ELR (cell line): ENCODE measurements around the gene IRX5.
A peak's percentile ranks its signal among the peaks of the same experiment; 100 is the strongest.

Experiments used
- DNase-seq: peaks from one replicate; pipeline ENCODE4 v3.0.0-alpha.2; 2015; ENCODE audit warnings: low read depth

IRX5 gene

DNA sequence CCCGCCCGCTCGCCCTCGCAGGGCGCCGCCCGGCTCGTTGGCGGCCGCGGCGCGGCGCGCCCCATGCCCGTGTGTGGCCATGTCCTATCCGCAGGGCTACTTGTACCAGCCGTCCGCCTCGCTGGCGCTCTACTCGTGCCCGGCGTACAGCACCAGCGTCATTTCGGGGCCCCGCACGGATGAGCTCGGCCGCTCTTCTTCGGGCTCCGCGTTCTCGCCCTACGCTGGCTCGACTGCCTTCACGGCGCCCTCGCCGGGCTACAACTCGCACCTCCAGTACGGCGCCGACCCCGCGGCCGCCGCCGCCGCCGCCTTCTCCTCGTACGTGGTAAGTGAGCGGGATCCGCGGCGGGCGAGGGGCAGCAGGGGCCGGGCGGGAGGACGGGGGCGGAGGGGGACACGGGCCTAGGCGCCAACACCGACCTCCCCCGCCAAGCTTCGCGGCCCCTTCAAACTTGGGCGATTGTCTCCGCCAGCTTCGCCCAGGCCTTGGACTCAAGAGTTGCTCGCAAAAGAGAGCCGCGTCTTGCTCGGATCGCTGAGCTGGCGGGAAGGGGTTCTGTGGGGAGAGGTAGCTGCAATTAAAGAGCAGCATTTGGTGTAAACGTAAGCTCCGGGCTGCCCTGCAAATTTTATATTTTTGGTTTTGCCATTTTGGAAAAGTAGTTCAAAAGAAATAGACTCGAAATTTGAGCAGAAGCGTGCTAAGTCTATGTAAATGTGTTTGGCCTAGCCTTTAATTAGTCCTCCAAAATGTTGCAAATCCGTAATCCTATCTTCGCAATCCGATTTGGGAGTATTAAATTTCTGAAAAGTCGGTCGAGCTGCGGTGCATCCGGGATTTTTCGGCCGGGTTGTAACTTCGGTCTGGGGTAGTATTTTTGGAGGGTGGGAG, 702 bp downstream of the IRX5 start:
- DNase-seq, result peak; percentile 45

DNA sequence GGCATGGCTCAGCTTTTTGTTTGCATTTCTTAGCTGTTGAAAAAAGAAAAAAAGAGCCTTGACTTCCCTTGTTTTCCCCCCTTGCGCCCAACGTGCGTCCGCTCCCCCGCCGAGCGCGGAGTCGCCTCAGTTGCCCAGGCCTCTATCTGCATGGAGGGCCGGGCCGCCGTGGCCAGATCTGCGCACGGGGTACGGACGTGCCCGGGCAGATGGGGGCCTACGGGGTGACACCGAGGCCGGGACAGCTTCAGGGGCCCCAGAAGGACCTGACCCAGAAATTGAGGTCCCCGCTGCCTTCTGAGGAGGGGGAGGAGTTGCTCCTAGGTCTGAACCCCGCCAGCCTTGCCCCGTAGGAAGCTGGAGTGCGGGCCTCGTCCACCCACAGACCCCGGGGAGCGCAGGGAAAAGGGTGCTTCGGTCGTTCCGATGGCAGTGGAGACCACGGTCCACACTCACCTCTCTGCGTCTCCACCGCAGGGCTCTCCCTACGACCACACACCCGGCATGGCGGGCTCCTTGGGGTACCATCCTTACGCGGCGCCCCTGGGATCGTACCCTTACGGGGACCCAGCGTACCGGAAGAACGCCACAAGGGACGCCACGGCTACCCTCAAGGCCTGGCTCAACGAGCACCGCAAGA, 1.5 kb downstream of the IRX5 start:
- DNase-seq, result no peak

DNA sequence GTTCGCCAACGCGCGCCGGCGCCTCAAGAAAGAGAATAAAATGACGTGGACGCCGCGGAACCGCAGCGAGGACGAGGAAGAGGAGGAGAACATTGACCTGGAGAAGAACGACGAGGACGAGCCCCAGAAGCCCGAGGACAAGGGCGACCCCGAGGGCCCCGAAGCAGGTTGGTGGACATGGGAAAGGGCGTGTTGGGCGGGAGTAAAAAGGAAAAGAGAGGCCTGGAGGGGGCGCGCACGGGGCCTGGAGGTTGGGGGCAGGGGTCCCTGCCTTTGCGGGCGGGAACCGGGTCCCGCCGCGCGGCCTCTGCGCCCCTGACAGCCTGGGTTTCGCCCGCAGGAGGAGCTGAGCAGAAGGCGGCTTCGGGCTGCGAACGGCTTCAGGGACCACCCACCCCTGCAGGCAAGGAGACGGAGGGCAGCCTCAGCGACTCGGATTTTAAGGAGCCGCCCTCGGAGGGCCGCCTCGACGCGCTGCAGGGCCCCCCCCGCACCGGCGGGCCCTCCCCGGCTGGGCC, 2.1 kb downstream of the IRX5 start:
- no peak for DNase-seq

DNA sequence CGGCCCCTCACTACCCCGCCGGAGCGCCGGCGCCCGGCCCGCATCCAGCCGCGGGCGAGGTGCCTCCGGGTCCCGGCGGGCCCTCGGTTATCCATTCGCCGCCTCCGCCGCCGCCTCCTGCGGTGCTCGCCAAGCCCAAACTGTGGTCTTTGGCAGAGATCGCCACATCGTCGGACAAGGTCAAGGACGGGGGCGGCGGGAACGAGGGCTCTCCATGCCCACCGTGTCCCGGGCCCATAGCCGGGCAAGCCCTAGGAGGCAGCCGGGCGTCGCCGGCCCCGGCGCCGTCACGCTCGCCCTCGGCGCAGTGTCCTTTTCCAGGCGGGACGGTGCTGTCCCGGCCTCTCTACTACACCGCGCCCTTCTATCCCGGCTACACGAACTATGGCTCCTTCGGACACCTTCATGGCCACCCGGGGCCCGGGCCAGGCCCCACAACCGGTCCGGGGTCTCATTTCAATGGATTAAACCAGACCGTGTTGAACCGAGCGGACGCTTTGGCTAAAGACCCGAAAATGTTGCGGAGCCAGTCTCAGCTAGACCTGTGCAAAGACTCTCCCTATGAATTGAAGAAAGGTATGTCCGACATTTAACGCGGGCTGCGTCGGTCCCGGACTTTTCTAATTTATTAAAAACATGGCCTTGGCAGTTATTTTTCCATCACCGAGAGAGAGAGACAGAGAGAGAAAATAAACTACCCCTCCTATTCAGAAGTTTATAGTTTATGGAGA, 2.8 kb downstream of the IRX5 start:
- no peak for DNase-seq

DNA sequence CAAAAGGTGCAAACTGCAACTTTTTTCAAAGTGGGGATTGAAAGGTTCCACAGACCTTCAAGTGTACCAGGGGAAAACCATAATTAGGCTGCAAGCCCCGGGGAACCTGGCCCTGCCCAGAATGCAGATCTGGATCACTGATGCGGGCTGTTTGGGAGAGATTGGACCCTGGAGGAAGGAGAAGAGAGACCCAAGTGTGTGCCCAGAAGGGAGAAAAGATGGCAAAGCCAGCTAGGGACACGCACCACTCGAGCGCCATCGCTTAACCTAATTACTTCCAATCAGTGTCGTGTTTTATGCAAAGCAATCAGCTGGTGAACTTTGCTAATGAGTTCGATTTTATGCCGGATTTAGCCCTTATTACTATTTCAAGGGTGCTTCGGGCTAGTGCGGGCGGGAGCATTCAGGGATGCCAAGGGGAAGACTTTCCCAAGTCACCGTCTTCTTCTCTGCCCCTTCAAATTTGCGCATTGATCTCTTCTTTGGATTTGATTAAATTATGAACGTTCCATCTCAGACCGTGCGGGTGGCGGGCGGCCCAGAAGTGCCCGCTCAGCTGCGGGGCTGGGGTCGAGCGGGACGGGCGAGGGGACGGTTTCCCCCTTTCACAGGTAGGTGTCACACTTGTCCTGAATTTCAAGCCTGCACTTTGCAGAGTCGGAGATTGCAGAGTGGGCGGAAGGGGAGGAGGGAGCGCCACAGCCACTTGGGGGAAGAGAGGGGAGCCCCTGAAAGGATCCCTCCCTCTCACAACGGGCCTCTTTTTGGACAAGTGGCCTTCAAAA, 4.0 kb downstream of the IRX5 start:
- no peak for DNase-seq

DNA sequence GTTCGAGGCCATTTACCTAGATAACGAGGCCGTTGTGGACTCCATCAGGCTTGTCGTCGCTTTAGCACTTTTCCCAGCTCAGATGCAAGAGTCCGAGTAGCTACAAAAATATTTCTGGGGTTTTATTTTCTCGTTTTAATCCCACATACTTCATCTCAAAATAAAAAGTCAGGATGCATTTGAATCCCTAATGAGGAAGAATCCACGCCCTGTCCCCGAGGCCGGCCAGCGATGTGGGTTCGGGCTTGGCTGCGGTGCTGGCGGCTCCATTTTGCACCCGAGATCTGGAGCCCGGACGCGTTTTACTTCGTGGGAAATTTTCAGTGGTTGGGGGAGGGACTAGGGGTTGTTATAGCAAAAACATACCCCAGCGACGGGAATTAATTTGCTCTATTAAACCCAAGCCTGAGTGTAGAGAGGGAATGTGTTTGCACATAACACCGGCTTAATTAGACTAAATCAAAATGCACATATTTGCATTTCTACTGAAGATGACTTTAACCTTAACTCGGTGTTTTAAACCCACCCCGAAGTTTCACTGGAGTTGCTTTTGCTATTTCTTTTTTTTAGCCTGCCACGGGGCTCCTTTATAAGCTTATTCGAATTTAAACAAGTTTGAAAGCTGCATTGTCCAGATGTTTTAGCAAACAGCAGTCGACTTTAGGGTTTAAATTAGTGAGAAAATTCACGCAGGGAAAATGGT, 4.8 kb downstream of the IRX5 start:
- DNase-seq, result no peak

DNA sequence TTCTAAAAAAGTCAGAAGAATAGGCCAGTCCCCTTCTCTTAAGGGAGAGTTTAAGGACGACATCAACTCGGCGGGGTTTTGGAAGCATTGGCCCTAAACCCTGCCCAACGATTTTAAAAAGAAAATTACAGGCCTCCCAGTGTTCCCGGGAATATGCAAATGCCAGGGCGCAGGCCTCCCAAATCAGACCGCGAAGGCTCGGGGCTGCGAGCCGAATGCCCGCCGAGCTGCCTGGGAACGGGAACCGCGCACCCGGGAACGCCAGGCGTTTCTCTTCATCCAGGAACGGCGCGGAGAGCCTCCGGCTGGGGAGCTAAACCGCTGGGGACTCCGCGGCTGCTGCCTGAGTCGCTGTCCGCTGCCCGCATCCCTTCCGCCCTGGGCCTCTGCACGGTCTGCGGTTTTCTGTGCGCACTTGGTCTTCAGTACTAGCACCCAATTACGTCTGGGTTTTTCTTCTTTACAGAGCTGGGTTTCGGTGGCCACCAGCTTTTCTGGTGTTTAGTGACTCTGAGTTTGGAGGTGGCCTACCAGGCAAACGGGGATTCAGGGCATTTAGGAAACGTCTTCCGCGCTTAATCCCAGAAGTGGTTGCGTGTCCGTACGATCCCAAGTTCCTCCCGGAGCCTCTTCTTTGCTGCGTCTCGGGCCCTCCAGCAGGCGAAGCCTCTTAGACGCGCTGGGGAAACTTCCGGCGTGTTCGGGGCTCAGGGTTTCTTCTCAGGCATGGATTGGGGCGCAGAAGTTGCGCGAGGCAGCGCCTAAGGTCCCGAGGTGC, 5.7 kb downstream of the IRX5 start:
- peak; percentile 44 for DNase-seq

DNA sequence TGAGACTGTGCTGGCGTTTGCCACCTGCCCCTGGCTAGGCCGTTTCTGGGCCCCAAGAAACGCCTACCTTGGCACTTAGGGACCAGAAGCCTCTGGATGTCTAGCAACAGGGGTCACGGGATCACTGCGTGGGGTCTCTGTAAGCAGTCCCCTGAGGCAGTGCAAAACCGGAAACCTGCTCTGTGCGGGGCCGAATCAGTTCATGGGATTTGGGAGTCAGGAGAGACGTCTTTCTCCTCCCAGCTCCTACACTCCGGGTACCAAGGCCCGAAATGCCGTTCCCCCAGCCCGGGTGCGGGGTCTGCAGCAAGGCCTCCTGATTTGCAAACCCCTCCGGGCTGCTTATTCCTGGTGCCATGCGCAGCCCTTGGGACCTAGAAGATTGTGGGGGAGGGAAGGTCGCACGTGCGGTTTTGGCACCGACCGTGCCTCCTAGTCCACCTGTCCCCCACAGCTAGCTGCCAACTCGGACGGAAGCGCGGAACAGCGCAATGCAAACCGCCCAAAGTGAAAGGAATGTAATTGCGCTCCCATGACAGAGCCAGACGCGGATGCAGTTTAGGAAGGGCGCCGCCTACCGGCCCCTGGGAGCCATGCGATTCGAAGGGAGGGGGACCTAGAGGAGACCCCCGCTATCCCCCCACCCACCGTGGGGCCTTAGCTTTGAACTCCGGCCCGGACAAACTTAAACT, 6.5 kb downstream of the IRX5 start:
- peak; percentile 14 for DNase-seq

DNA sequence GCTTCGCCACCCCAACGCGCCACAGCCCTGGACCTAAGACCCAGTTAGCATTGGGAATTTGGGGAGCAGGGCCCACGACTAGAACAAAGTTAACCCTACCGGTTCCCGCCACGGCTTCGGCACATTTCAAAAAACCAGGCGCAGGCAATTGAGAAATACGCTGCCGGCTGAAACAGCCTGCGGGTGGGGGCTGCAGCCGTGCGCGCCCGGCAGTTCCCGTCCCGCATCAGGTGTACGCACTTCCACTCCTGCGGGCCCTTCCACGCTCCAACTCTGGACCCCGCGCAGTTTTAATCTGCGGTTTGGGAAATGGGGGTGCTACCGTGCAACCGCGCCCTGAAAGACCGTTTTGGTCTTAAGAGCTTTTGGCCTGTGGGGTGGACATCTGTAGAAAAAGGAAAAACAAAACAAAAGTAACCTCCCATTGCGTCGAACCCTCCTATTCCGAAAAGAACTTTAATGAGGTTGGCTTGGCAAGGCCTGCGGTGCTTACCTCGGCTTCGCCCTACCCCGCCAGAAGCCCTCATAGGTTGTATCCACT, 7.1 kb downstream of the IRX5 start:
- DNase-seq, result no peak

DNA sequence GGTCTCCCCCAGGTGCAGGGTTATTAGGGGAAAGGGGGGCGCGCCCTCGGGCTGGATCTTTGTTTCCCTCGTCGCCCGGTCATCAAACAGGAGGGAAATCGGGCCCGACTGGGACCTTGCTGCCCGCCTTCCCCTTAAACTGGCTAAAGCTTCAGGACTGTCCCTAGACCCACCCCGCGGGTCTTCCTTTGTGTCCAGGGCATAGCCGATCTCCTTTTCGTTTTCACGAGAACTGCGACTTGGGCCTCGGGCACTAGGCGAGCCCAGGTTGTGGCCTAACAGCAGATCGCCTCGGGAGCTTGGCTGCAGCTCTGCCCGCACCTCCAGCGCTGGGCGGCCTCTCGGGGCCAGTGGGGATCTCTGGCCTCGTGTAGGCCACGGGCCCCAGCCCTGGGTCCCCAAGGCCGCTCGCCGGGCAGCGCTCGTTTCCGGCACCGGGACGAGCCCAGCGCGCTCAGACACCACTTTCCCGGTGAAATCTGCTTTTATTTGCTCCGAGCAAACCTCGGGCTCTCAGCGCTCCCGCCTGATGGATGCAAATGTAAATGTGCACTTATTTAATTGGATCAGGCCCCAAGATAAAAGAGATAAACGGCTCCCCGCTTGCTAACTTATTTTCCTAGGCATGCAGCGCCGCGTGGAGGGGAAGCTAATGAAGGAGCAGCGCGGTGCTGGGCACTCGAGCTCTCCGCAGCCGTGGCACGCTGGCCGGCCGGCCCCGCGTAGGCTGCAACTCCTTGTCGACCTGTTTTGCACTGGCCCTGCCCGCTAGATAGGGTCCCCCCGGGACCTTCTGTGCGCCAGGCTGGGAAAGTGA, 7.8 kb downstream of the IRX5 start:
- DNase-seq, result no peak

DNA sequence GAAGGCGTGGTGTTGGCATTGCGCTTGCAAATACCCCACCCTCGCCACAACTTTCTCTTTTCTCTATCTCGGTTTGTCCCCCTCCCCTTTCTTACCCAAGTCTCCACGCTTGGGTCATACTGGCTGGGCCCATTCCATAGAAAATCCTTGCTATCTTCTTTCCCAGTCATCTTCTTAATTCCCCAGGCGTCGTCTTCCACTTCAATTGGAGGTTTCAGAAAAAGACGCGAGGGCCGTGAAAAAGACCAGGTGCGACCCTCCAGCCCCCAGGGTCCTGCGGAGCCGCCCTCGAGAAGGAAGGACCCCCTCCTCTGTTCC, 8.3 kb downstream of the IRX5 start:
- no peak for DNase-seq

DNA sequence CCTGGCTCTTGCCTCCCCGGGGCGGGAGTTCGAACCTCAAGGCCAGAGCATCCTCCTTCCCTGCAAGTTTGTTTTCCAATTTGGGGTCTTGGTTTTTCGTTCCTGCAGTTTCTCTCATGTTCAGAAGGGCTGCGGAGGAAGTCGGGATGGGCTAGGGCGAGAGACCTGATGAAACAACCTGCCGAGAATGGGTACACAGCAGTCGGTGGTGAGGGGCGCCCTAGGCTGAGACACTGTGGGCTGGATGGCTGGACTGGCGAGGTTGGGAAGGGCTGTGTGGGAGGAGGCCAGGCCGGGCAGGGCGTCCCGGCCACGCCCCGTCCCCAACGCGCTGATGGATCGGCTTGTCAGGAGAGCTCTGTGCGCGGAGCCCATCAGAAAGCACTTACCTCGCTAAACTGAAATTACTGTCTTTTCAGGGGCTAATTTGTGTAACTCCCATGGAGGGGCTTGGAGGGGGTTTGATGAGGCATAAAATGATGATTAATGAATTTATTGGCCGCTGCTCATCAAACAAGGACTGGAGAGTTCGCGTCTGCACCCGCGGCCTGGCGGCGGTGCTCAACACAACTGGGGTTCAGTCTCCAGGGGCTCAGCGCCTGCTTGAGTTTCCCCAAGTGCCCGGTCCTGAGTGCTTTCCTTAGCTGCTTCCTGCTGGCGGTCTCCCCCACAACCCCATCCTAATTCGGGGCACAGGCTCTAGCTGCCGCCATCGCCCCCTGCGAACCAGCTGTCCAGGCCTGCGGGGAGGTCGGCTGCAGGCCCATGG, 9.0 kb downstream of the IRX5 start:
- no peak for DNase-seq

DNA sequence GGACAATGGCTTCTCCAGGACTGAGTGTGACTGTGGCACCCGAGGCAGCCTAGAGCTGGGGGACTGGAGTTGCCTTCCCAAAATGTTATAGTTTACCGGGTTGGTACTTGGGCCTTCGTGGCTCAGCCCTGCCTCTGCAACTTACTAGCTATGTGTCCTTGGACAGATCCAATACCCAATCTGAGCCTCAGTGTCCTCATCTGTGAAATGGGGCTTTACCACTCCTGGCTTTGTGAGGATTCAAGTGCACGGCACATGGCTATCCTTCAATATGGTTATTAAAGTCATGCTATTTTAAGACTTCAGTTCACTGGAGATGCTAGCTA, 9.6 kb downstream of the IRX5 start:
- DNase-seq, result no peak

DNA sequence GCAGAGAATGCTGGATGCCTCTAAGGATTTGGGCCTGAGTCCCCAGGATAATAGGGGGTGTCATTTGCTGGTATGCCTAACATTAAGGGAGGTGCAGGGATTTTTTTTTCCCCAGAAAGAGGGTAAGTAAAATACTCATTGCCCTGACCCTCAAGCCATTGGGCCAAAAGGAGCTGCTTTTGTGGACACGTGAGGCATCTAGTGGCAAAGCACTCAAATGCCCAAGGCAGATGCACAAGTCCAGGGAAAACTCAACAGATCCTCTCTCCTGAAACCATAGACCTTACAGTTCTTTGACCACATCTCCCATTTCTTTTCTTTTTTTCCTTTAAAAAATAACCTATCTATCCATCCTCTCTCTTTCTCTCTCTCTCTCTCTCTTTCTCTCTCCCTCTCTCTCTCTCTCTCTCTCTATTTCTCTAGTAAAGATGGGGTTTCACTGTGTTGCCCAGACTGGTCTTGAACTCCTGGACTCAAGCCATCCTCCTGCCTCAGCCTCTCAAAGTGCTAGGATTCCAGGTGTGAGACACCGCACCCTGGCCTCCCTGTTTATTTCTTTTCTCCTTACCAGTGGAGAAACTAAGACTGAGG, 11.8 kb downstream of the IRX5 start:
- no peak for DNase-seq

DNA sequence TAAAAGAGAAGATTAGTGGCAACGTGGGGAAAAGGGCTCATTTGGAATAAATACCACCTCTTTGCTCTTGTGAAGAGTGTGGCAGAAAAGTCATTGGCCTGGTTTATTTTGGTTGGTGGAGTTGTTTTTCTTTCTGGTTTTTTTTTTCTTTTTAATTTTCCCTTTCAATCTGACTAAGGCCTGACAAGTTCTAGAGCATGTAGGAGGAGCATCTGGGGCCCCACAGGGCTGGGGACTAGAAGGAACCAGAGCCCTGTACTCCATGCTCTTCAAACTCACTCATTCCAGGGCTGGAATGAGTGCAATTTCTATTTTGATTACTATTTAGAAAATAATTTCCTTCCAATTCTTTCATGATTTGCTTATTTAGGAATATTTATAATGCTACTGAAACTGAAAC, 13.3 kb downstream of the IRX5 start:
- no peak for DNase-seq

DNA sequence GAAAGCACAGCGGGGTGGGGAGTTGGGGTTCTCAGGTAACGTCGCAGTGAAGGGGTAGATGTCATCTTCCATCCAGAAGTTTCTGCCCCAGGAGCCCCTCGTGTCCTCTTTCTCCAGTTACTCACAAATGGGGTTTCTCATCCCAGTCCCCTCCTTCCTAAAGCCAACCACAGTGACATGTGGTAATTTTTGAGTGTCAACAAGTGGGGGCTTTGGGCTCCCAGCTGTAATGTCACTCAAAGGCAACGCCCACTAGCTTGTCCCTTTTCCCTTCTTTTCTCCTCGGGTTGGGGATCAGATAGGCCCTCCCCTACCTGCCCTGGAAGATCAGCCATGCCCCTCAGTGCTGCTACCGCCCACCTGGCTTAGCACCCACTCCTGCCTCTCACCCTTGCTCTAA, 14.4 kb downstream of the IRX5 start:
- DNase-seq, result no peak

DNA sequence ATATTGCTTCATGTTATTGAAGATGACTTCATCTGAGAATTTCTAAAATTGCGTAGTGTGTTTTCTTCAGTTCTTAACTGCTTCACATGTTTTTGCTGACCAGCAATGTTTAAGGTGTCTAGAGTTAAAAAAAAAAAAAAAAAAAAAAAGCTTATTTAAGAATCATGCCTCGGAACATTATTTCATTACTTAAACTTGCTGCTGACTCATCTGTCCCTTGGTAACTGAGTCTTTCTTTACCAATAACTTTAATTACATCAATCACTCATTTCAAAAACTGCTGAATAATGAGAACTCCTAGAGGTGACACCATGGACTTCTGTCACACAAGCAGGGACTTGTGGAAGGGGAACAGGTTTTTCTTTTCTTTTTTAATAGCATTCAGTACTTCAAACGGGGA, 16.2 kb downstream of the IRX5 start:
- no peak for DNase-seq

DNA sequence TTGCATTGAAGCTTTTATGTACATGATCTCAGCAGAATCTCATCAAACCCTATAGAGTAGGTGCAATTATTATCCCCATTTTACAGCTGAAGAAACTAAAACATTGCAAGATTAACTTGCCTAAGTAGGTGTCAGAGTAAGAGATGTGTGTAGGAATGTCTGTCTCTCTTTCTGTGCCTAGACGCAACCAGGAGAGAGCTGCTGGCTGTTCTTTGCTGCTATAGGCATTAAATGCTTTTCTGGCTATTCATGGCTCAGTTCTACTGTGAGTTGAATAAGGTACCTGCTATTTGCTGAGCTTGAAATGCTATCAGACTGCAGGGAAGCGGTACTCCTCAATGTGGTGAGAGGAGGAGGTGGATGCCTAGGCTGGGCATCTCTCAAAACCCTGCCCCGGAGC, 17.0 kb downstream of the IRX5 start:
- no peak for DNase-seq
